Tibial nerve (tissue), 4 donors: Measurements from ENCODE around the gene SYT5. TPM values are rescaled to one million over a fixed set of nuclear protein-coding genes. Genes with fewer than 3 reads are reported as not detected.

ENCODE experiments used
- DNase-seq, 2 donors: peaks; one replicate each; pipeline ENCODE4 v3.0.0-alpha.2; 2019; ENCODE audit warnings: low spot score in 2 of 2
- H3K27ac ChIP-seq, 4 donors: fragments of 200-600 bp; sonication (generic) in 3 of 4; one replicate each; pipeline ENCODE4 v1.5.1; 2017 to 2019; ENCODE audit warnings: mild to moderate bottlenecking in 1 of 4
- H3K27me3 ChIP-seq, 2 donors: fragments of 200-600 bp; sonication (generic) in 1 of 2; one replicate each; pipeline versions ENCODE4 v1.5.1 to v1.6.0; 2017 to 2019
- H3K36me3 ChIP-seq, 3 donors: fragments of 200-600 bp; sonication (generic); one replicate each; pipeline ENCODE4 v1.5.1; 2018 to 2019
- H3K4me1 ChIP-seq, 4 donors: fragments of 200-600 bp; sonication (generic) in 3 of 4; one replicate each; pipeline ENCODE4 v1.5.1; 2017 to 2019
- H3K4me3 ChIP-seq, 4 donors: fragments of 200-600 bp; sonication (generic) in 3 of 4; one replicate each; pipeline ENCODE4 v1.5.1; 2017 to 2019; ENCODE audit warnings: mild to moderate bottlenecking in 1 of 4, moderate library complexity in 1 of 4
- H3K9me3 ChIP-seq, 4 donors: fragments of 200-600 bp; sonication (generic) in 3 of 4; one replicate each; pipeline ENCODE4 v1.5.1; 2017 to 2019
- EP300 ChIP-seq, 2 donors: sonication (generic); formaldehyde crosslinking; IDR thresholded peaks; one replicate each; pipeline ENCODE4 v1.6.1; 2017; ENCODE audit warnings: antibody characterized with exemption in 2 of 2, mild to moderate bottlenecking in 1 of 2
- POLR2A ChIP-seq, 2 donors: fragments of 450-650 bp; IDR thresholded peaks; one replicate each; pipeline ENCODE4 v1.6.1; 2017; ENCODE audit warnings: antibody characterized with exemption in 2 of 2, mild to moderate bottlenecking in 2 of 2, moderate library complexity in 2 of 2
- WGBS, 2 donors: methylation state at CpG; one replicate each; pipeline ENCODE4 v1.1.5; 2018; 5-methylcytosine and 5-hydroxymethylcytosine counted together
- total RNA-seq, 4 donors: library from RNA; depleted of rRNA; stranded (reverse); fragments of >200 nt; gene quantifications; one replicate each; pipeline ENCODE4 v1.1.0, GENCODE V29; 2016
- TF ChIP-seq, protein P1 (sequence below), 5 experiments: fragments of 200-600 bp in 3 of 5; fragments of 450-650 bp in 2 of 5; sonication (generic) in 3 of 5; IDR thresholded peaks; one replicate each; pipeline ENCODE4 v1.5.1; 2016 to 2019; ENCODE audit warnings: antibody characterized with exemption in 5 of 5, mild to moderate bottlenecking in 3 of 5, moderate library complexity in 2 of 5

Gene SYT5
- total RNA-seq, 4 donors from 2014 or later = not detected

DNA sequence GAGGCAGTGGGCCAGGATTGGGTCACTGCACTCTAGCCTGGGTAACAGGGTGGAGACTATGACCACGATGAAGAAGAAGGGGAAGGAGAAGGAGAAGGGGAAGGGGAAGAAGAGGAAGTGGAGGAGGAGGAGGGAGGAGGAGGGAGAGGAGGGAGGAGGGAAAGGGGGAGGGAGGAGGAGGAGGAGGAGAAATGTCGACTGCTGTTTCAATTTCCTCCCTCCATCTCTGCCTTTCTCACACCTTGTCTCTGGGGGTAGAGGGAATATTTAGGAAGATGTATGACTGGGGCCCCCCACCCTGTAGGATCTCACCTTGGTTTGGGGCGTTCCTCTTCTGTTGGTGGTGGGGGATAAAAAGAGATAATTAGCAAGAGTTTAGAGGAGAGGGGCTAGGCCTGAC, 34.9 kb downstream of the SYT5 start:
- no peak overlapping the region for H3K27ac ChIP-seq
- H3K4me1 ChIP-seq = peaks cover 0 to 19% (median 0%) of the 10 kb centered on the region in 4 donors
- no peak for DNase-seq
- no peaks in the 10 kb centered on the region for H3K36me3 ChIP-seq
- no peak overlapping the region for H3K4me3 ChIP-seq
- peaks cover 2 to 100% of the 10 kb centered on the region in 2 donors for H3K27me3 ChIP-seq
- H3K9me3 ChIP-seq = no peaks in the 10 kb centered on the region
- 16 to 26% methylated on average over 3 of the region's 3 CpGs for WGBS, 2 donors
- no peak for TF ChIP-seq POLR2A (IDR thresholded peaks at IDR 0.05)
- no peak for TF ChIP-seq EP300 (IDR thresholded peaks at IDR 0.05)
- TF ChIP-seq, protein P1, sequence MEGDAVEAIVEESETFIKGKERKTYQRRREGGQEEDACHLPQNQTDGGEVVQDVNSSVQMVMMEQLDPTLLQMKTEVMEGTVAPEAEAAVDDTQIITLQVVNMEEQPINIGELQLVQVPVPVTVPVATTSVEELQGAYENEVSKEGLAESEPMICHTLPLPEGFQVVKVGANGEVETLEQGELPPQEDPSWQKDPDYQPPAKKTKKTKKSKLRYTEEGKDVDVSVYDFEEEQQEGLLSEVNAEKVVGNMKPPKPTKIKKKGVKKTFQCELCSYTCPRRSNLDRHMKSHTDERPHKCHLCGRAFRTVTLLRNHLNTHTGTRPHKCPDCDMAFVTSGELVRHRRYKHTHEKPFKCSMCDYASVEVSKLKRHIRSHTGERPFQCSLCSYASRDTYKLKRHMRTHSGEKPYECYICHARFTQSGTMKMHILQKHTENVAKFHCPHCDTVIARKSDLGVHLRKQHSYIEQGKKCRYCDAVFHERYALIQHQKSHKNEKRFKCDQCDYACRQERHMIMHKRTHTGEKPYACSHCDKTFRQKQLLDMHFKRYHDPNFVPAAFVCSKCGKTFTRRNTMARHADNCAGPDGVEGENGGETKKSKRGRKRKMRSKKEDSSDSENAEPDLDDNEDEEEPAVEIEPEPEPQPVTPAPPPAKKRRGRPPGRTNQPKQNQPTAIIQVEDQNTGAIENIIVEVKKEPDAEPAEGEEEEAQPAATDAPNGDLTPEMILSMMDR (IDR thresholded peaks at IDR 0.05) = no peak

GRCh38 chr19:55141696-55142095, 38.4 kb downstream of the SYT5 start:
- H3K4me3 ChIP-seq = no peak overlapping the region

DNA sequence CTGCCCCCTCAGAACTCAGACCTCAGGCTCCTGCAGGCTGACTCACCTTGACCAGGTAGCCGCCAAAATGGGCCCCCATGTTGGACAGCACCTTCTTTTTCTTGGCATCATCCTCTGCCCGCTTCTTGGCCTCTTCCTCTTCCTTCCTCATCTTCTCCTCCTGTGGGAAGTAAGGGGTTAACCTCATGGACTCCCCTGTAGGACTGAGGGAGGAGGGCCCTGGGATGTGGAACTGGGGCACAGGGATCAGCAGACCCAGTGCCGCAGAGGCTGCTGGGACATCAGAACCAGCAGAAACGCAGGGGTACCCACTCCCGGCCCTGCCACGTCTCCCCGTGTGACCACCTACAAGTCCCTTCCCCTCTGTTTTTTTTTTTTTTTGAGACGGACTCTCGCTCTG, 42.2 kb downstream of the SYT5 start:
- Histone ChIP-seq H3K9me3 (no peaks in the 10 kb centered on the region), H3K4me1 (peaks cover 0 to 5% (median 0%) of the 10 kb centered on the region in 4 donors), H3K27ac (no peak overlapping the region), H3K27me3 (peaks cover 2 to 87% of the 10 kb centered on the region in 2 donors), H3K4me3 (no peak overlapping the region), H3K36me3 (no peaks in the 10 kb centered on the region)
- no peak for DNase-seq
- TF ChIP-seq, protein P1 (IDR thresholded peaks at IDR 0.05) = no peak
- TF ChIP-seq POLR2A (IDR thresholded peaks at IDR 0.05) (no peak), EP300 (IDR thresholded peaks at IDR 0.05) (no peak)
- 39 to 41% methylated on average over 9 of the region's 9 CpGs for WGBS, 2 donors

More at GRCh38 chr19:55141696-55142095, 38.4 kb downstream of the SYT5 start:
- Histone ChIP-seq H3K36me3 (no peaks in the 10 kb centered on the region), H3K4me1 (peaks cover 0 to 17% (median 0%) of the 10 kb centered on the region in 4 donors), H3K9me3 (no peaks in the 10 kb centered on the region), H3K27ac (no peak overlapping the region), H3K27me3 (peaks cover 2 to 90% of the 10 kb centered on the region in 2 donors)
- no peak for DNase-seq
- TF ChIP-seq, protein P1 (IDR thresholded peaks at IDR 0.05) = no peak
- TF ChIP-seq POLR2A (IDR thresholded peaks at IDR 0.05) (no peak), EP300 (IDR thresholded peaks at IDR 0.05) (no peak)
- WGBS, 2 donors = 18 to 21% methylated on average over 21 of the region's 21 CpGs

GRCh38 chr19:55136399-55137102, 43.5 kb downstream of the SYT5 start:
- H3K36me3 ChIP-seq = no peaks in the 10 kb centered on the region
- H3K4me3 ChIP-seq = no peak overlapping the region
- 82% methylated on average over 17 of the region's 17 CpGs for WGBS, 2 donors
- no peak for TF ChIP-seq POLR2A (IDR thresholded peaks at IDR 0.05)
- TF ChIP-seq, protein P1 (IDR thresholded peaks at IDR 0.05) = no peak
- TF ChIP-seq EP300 (IDR thresholded peaks at IDR 0.05) = no peak
- peaks cover 0 to 10% (median 0%) of the 10 kb centered on the region in 4 donors for H3K4me1 ChIP-seq
- peaks cover 0 to 87% of the 10 kb centered on the region in 2 donors for H3K27me3 ChIP-seq
- no peaks in the 10 kb centered on the region for H3K9me3 ChIP-seq
- DNase-seq = no peak
- H3K27ac ChIP-seq = no peak overlapping the region

- peaks cover 0 to 81% of the 10 kb centered on the region in 2 donors for H3K27me3 ChIP-seq
- TF ChIP-seq EP300 (IDR thresholded peaks at IDR 0.05) (no peak), POLR2A (IDR thresholded peaks at IDR 0.05) (no peak)
- TF ChIP-seq, protein P1 (IDR thresholded peaks at IDR 0.05) = no peak
These were observed 45.4 kb downstream of the SYT5 start for GRCh38 chr19:55134736-55135135.

More at GRCh38 chr19:55134736-55135135, 45.4 kb downstream of the SYT5 start:
- Histone ChIP-seq H3K9me3 (no peaks in the 10 kb centered on the region), H3K4me1 (peaks cover 0 to 6% (median 0%) of the 10 kb centered on the region in 4 donors), H3K36me3 (no peaks in the 10 kb centered on the region), H3K4me3 (no peak overlapping the region), H3K27ac (no peak overlapping the region)
- whole genome bisulfite sequencing, 2 donors = 0 to 20% methylated on average over 2 to 3 of the region's 3 CpGs
- DNase-seq = no peak
